IMR-90 (cell line): ENCODE data around the gene SLC22A4. TPM values are rescaled to one million over a fixed set of nuclear protein-coding genes. Genes with fewer than 3 reads are reported as not detected.

Experiments used
- ATAC-seq: fragments of 200-7000 bp; cut with Tn5 transposase; 2 replicates; pipeline ENCODE4 v1.9.1; 2020; ENCODE audit warnings: low read depth, mild to moderate bottlenecking, moderate library complexity
- BruUV-seq: library from RNA; stranded (reverse); fragments of 400-500 nt; replicated peaks from 2 replicates; lab custom pipeline; 2021; lab: Mats Ljungman, UMichigan
- CTCF ChIA-PET: fragments of 300-600 bp; formaldehyde crosslinking; extraction: SDS; loops from one replicate; lab custom pipeline; 2021; ENCODE audit warnings: antibody characterized with exemption; lab: Yijun Ruan, JAX
- POLR2A ChIA-PET: fragments of 300-600 bp; sonication (Branson Sonifier 250); formaldehyde crosslinking; loops from one replicate; lab custom pipeline; 2022; ENCODE audit warnings: antibody characterized with exemption; ENCODE audit not compliant: unreplicated experiment; lab: Charles Lee
- DNase-seq: peaks from one replicate; pipeline ENCODE4 v3.0.0; 2013
- H2AFZ ChIP-seq: replicated peaks from 2 replicates; pipeline ENCODE3; 2013; ENCODE audit warnings: low read length, mild to moderate bottlenecking; ENCODE audit not compliant: poor library complexity
- H2AK5ac ChIP-seq: 2 replicates; pipeline ENCODE4 v1.6.1; 2013; ENCODE audit warnings: low read depth, low read length, inconsistent platforms
- H2AK9ac ChIP-seq: replicated peaks from 2 replicates; pipeline ENCODE3; 2013; ENCODE audit warnings: mild to moderate bottlenecking, low read depth, low read length, moderate library complexity; ENCODE audit not compliant: poor library complexity
- H2BK120ac ChIP-seq: 2 replicates; pipeline ENCODE4 v1.6.1; 2013; ENCODE audit warnings: low read depth, low read length, inconsistent platforms
- H2BK15ac ChIP-seq: 3 replicates; pipeline ENCODE4 v1.6.1; 2013; ENCODE audit warnings: low read depth, low read length, inconsistent platforms
- H2BK20ac ChIP-seq: 2 replicates; pipeline ENCODE4 v1.6.1; 2013; ENCODE audit warnings: low read depth, mild to moderate bottlenecking, inconsistent platforms, low read length, moderate library complexity
- H2BK5ac ChIP-seq: 2 replicates; pipeline ENCODE4 v1.6.1; 2013; ENCODE audit warnings: mild to moderate bottlenecking, low read depth, low read length, inconsistent platforms; ENCODE audit not compliant: poor library complexity, severe bottlenecking
- H3K14ac ChIP-seq: replicated peaks from 2 replicates; pipeline ENCODE4 v1.6.1; 2013; ENCODE audit warnings: low read depth, low read length, inconsistent platforms
- H3K18ac ChIP-seq: 2 replicates; pipeline ENCODE4 v1.6.1; 2013; ENCODE audit warnings: low read depth, low read length, control low read depth
- H3K23ac ChIP-seq: 2 replicates; pipeline ENCODE4 v1.6.1; 2013; ENCODE audit warnings: low read depth, low read length, inconsistent platforms
- H3K27ac ChIP-seq: 2 replicates; pipeline ENCODE4 v1.5.1; 2013; ENCODE audit warnings: mild to moderate bottlenecking, control low read depth, low read length; ENCODE audit not compliant: insufficient read depth
- H3K27me3 ChIP-seq: 2 replicates; pipeline ENCODE4 v1.6.1; 2013; ENCODE audit warnings: low read length; ENCODE audit not compliant: control insufficient read depth, insufficient read depth
- H3K36me3 ChIP-seq: 2 replicates; pipeline ENCODE4 v1.6.1; 2013; ENCODE audit warnings: low read length, mixed read lengths; ENCODE audit not compliant: control insufficient read depth, insufficient read depth
- H3K4ac ChIP-seq: 2 replicates; pipeline ENCODE4 v1.6.1; 2013; ENCODE audit warnings: low read depth, low read length, inconsistent platforms
- H3K4me1 ChIP-seq: 2 replicates; pipeline ENCODE4 v1.6.1; 2013; ENCODE audit warnings: low read length, mixed read lengths; ENCODE audit not compliant: control insufficient read depth, insufficient read depth
- H3K4me2 ChIP-seq: 2 replicates; pipeline ENCODE4 v1.6.1; 2013; ENCODE audit warnings: low read depth, mild to moderate bottlenecking, control low read depth, low read length, moderate library complexity
- H3K4me3 ChIP-seq: 2 replicates; pipeline ENCODE4 v1.5.1; 2013; ENCODE audit warnings: low read depth, mild to moderate bottlenecking, control low read depth, low read length, moderate library complexity; ENCODE audit not compliant: insufficient read depth
- H3K56ac ChIP-seq: 2 replicates; pipeline ENCODE4 v1.6.1; 2013; ENCODE audit warnings: low read length, inconsistent platforms; ENCODE audit not compliant: insufficient read depth; ENCODE audit errors: extremely low read depth
- H3K79me1 ChIP-seq, 2 experiments: 2 replicates each; pipeline ENCODE4 v1.6.1; 2013; ENCODE audit warnings: low read length in 2 of 2, inconsistent platforms in 1 of 2, low read depth in 1 of 2
- H3K9ac ChIP-seq: 2 replicates; pipeline ENCODE4 v1.6.1; 2013; ENCODE audit warnings: low read depth, low read length, control low read depth
- H3K9me1 ChIP-seq: 2 replicates; pipeline ENCODE4 v1.6.1; 2013; ENCODE audit warnings: low read length, inconsistent platforms; ENCODE audit not compliant: insufficient read depth
- H3K9me3 ChIP-seq: 2 replicates; pipeline ENCODE4 v1.6.1; 2013; ENCODE audit warnings: low read length; ENCODE audit not compliant: control insufficient read depth, insufficient read depth
- H4K20me1 ChIP-seq: 2 replicates; pipeline ENCODE4 v1.6.1; 2013; ENCODE audit warnings: low read length, inconsistent platforms; ENCODE audit not compliant: insufficient read depth
- H4K5ac ChIP-seq: 2 replicates; pipeline ENCODE4 v1.6.1; 2013; ENCODE audit warnings: mild to moderate bottlenecking, low read depth, low read length, control low read depth
- H4K8ac ChIP-seq, 2 experiments: 2 replicates each; pipeline ENCODE4 v1.6.1; 2013; ENCODE audit warnings: low read depth in 2 of 2, low read length in 2 of 2, control low read depth in 1 of 2, inconsistent platforms in 1 of 2
- H4K91ac ChIP-seq: 2 replicates; pipeline ENCODE4 v1.6.1; 2013; ENCODE audit warnings: low read depth, low read length, inconsistent platforms; ENCODE audit not compliant: insufficient read depth
- BHLHE40 ChIP-seq: fragments of 150-350 bp; IDR thresholded peaks from 2 replicates; pipeline ENCODE4 v1.6.1; 2016; ENCODE audit warnings: mild to moderate bottlenecking, low read depth, low read length
- CEBPB ChIP-seq: IDR thresholded peaks from 2 replicates; pipeline ENCODE4 v1.6.1; 2012; ENCODE audit warnings: low read depth, low read length, improper control_type of control experiment
- CHD1 ChIP-seq: IDR thresholded peaks from 2 replicates; pipeline ENCODE4 v1.6.1; 2012; ENCODE audit warnings: low read depth, low read length, improper control_type of control experiment
- FOS ChIP-seq: fragments of 150-350 bp; IDR thresholded peaks from 2 replicates; pipeline ENCODE4 v1.6.1; 2016; ENCODE audit warnings: low read depth, low read length
- MAFK ChIP-seq: IDR thresholded peaks from 2 replicates; pipeline ENCODE4 v1.6.1; 2012; ENCODE audit warnings: low read depth, low read length, improper control_type of control experiment
- MAZ ChIP-seq: IDR thresholded peaks from 2 replicates; pipeline ENCODE4 v1.6.1; 2012; ENCODE audit warnings: low read depth, mild to moderate bottlenecking, low read length, improper control_type of control experiment, moderate library complexity, borderline replicate concordance
- MXI1 ChIP-seq: IDR thresholded peaks from 2 replicates; pipeline ENCODE4 v1.6.1; 2012; ENCODE audit warnings: low read depth, mild to moderate bottlenecking, low read length, moderate library complexity, borderline replicate concordance
- NFE2L2 ChIP-seq: fragments of 150-350 bp; IDR thresholded peaks from 2 replicates; pipeline ENCODE4 v1.6.1; 2016; ENCODE audit warnings: low read depth, mild to moderate bottlenecking, low read length
- POLR2A ChIP-seq: IDR thresholded peaks from 2 replicates; pipeline ENCODE4 v1.6.1; 2012; ENCODE audit warnings: mild to moderate bottlenecking, low read depth, low read length
- RAD21 ChIP-seq: IDR thresholded peaks from 2 replicates; pipeline ENCODE4 v1.6.1; 2012; ENCODE audit warnings: low read length, improper control_type of control experiment
- RCOR1 ChIP-seq: IDR thresholded peaks from 2 replicates; pipeline ENCODE4 v1.6.1; 2012; ENCODE audit warnings: mild to moderate bottlenecking, low read length, improper control_type of control experiment; ENCODE audit not compliant: insufficient replicate concordance
- RFX5 ChIP-seq: IDR thresholded peaks from 2 replicates; pipeline ENCODE4 v1.8.0; 2012; ENCODE audit warnings: low read depth, mild to moderate bottlenecking, low read length, moderate library complexity
- SMC3 ChIP-seq: fragments of 150-350 bp; IDR thresholded peaks from 2 replicates; pipeline ENCODE4 v1.6.1; 2016; ENCODE audit warnings: low read depth, mild to moderate bottlenecking, antibody characterized with exemption, low read length, moderate library complexity
- WGBS, 2 experiments: methylation state at CpG; one replicate each; pipeline versions ENCODE4 v1.1.5 to v1.1.7; 2013; ENCODE audit warnings: missing lambda C conversion rate in 2 of 2; ENCODE audit not compliant: insufficient read length in 1 of 2; ENCODE audit errors: extremely low coverage in 2 of 2; 5-methylcytosine and 5-hydroxymethylcytosine counted together
- dilution Hi-C: fragments of 300-500 bp; cut with HindIII; formaldehyde crosslinking; loops from one replicate; pipeline ENCODE4 v1.14.3; 2018; ENCODE audit warnings: low sequenced_read_pairs; ENCODE audit not compliant: unreplicated experiment
- in situ Hi-C: fragments of 300-500 bp; cut with MboI; formaldehyde crosslinking; loops from 3 replicates; pipeline ENCODE4 v1.14.3; 2019; ENCODE audit warnings: low sequenced_read_pairs, inconsistent platforms, mixed read lengths
- intact Hi-C: fragments of 100-400 bp; cut with micrococcal nuclease; formaldehyde crosslinking; loops from 2 replicates; pipeline ENCODE4 v1.10.0; 2022
- polyA plus RNA-seq, 3 experiments: library from polyadenylated mRNA; depleted of rRNA; stranded (reverse); fragments of >200 nt; gene quantifications; 2 replicates each; pipeline ENCODE4 v1.2.3, GENCODE V29; 2012; ENCODE audit warnings: low replicate concordance in 1 of 3
- total RNA-seq: library from RNA; depleted of rRNA; stranded (reverse); fragments of >200 nt; gene quantifications from 2 replicates; pipeline ENCODE4 v1.2.3, GENCODE V29; 2012
- TF ChIP-seq, protein P1 (sequence below): fragments of 150-350 bp; IDR thresholded peaks from 2 replicates; pipeline ENCODE4 v1.6.1; 2016; ENCODE audit warnings: low read depth, mild to moderate bottlenecking, low read length, moderate library complexity, borderline replicate concordance
- TF ChIP-seq, protein P2 (sequence below): conservative IDR thresholded peaks from 2 replicates; pipeline ENCODE4 v1.5.1; 2012; ENCODE audit warnings: mild to moderate bottlenecking, low read depth, low read length, improper control_type of control experiment

The SLC22A4 gene
- total and polyA plus RNA-seq, 2 of the 4 experiments (the other 2 are of a cell fraction), result 2.6 to 3.2 TPM

DNA sequence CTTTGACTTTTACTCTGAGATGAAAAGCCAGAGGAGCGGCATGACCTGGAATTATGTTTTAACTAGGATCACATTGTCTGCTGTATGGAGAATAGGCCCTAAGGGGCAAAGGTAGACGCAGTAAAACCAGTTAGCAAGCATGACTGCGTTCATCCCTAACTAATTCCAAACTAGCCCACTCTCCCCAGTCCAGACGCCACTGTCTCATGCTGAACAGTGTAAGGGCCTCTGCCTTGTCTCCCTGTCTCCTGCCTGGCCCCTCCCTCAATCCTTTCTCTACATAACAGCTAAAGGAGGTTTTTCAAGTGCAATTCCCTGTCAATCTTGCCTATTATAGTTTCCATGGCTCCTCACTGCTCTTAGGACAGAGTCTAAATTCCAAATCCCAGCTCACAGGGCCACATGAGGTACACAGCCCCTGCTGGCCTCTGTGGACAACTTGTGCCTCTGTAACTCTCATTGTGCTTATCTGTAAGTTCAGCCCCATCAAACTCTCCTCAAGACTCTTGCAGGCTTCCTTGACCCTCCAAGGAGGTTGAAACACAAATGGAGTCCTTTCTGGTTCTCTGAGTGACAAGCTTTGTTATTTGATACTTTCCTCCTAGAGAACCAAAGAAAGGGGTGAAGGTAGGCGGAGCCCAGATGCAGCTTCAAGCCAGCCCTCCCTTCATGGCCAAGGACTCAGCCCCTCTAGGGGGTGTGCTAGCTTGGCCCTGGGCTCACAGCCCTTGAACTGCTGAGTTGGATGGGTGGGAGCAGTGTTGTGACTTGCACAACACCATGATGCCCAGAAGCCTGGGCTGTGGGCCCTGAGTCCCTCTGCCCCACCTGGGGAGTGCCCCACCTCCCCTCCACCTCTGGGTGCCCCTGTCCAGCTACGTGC, 16.0 kb upstream of the SLC22A4 start:
- Histone ChIP-seq H2BK5ac (no peak overlapping the region), H2AK5ac (no peak overlapping the region), H3K56ac (no peak overlapping the region), H3K14ac (no peak overlapping the region), H3K27me3 (peaks cover 5% of the 10 kb centered on the region), H2AK9ac (no peak overlapping the region), H2BK15ac (no peak overlapping the region), H3K9me1 (no peaks in the 10 kb centered on the region; the same call in 1 of the 2 replicates), H3K23ac (no peak overlapping the region), H3K18ac (no peak overlapping the region), H3K4ac (no peak overlapping the region), H3K9ac (no peak overlapping the region), H2BK20ac (no peak overlapping the region), H3K4me3 (no peak overlapping the region), H4K20me1 (no peaks in the 10 kb centered on the region), H3K9me3 (no peaks in the 10 kb centered on the region), H2AFZ (no peak overlapping the region), H2BK120ac (no peak overlapping the region), H3K4me1 (peaks cover under 1% of the 10 kb centered on the region; the same call in 1 of the 2 replicates), H3K36me3 (peaks cover 5% of the 10 kb centered on the region; the same call in 1 of the 2 replicates), H3K79me1 (no peaks in the 10 kb centered on the region), H4K5ac (no peak overlapping the region), H4K8ac (no peak overlapping the region), H3K4me2 (no peak overlapping the region), H4K91ac (no peak overlapping the region), H3K27ac (no peak overlapping the region)
- POLR2A ChIA-PET, result no interaction called here
- intact Hi-C loops, result no loop called here
- ATAC-seq, result no peak
- CTCF ChIA-PET, result interaction anchor here (0.6 kb wide), 1 partner anchor 203 kb away, joined by 3 read pairs; no protein-coding TSS in a partner anchor
- WGBS, 2 experiments, result 100% methylated on average over 1 of the region's 6 CpGs; no CpG with 5 or more reads in 1 of the 2 experiments
- in situ Hi-C loops, result no loop called here
- dilution Hi-C loops, result no loop called here
- BruUV-seq, result no TSS peak
- no peak for DNase-seq
- TF ChIP-seq MAZ, result no peak
- TF ChIP-seq SMC3, result no peak
- TF ChIP-seq, protein P1, sequence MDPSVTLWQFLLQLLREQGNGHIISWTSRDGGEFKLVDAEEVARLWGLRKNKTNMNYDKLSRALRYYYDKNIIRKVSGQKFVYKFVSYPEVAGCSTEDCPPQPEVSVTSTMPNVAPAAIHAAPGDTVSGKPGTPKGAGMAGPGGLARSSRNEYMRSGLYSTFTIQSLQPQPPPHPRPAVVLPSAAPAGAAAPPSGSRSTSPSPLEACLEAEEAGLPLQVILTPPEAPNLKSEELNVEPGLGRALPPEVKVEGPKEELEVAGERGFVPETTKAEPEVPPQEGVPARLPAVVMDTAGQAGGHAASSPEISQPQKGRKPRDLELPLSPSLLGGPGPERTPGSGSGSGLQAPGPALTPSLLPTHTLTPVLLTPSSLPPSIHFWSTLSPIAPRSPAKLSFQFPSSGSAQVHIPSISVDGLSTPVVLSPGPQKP, result no peak
- no peak for TF ChIP-seq MXI1
- TF ChIP-seq NFE2L2, result no peak
- no peak for TF ChIP-seq RFX5
- no peak for TF ChIP-seq RCOR1
- no peak for TF ChIP-seq CEBPB
- TF ChIP-seq CHD1, result no peak
- TF ChIP-seq FOS, result no peak
- no peak for TF ChIP-seq MAFK
- TF ChIP-seq POLR2A, result no peak
- TF ChIP-seq BHLHE40, result no peak
- TF ChIP-seq, protein P2, sequence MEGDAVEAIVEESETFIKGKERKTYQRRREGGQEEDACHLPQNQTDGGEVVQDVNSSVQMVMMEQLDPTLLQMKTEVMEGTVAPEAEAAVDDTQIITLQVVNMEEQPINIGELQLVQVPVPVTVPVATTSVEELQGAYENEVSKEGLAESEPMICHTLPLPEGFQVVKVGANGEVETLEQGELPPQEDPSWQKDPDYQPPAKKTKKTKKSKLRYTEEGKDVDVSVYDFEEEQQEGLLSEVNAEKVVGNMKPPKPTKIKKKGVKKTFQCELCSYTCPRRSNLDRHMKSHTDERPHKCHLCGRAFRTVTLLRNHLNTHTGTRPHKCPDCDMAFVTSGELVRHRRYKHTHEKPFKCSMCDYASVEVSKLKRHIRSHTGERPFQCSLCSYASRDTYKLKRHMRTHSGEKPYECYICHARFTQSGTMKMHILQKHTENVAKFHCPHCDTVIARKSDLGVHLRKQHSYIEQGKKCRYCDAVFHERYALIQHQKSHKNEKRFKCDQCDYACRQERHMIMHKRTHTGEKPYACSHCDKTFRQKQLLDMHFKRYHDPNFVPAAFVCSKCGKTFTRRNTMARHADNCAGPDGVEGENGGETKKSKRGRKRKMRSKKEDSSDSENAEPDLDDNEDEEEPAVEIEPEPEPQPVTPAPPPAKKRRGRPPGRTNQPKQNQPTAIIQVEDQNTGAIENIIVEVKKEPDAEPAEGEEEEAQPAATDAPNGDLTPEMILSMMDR, result no peak
- no peak for TF ChIP-seq RAD21
